ENCODE data around the gene FARP1. TPM values are rescaled to one million over a fixed set of nuclear protein-coding genes. Genes with fewer than 3 reads are reported as not detected.

The FARP1 gene
- total and polyA plus RNA-seq, 2 of the 8 experiments (the other 6 are each of a cell fraction or from before 2014, with no cell fraction given): 24.7 to 104 TPM

DNA sequence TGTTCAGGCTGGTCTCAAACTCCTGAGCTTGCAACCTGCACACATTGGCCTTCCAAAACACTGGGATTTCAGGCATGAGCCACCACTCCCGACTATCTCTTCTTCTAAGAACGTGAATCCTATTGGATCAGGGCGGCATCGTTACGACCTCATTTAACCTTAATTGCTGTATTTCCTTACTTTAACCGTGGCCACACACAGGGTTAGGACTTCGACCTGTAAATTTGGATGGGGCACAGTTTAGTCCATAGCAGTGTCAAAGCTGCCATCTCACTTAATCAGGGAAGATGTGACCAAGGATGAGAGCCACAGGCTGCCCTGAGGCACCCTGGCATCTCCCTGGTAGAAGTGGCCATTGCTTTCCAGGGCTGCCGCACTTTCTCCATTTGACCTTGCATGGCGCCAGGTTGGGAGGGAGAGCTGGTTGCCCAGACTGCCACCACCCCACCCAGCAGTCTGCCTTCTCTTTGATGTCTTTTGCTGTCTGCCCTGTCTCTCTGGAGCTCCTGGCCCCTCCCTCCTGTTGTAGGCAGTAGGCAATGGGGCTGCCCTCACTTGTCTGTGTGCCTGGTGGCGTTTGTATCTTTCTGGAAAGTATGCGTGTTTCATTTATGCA is 175.5 kb downstream of the FARP1 start (continued):
- TF ChIP-seq, protein P1, sequence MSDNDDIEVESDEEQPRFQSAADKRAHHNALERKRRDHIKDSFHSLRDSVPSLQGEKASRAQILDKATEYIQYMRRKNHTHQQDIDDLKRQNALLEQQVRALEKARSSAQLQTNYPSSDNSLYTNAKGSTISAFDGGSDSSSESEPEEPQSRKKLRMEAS (IDR thresholded peaks at IDR 0.05): no peak
- TF ChIP-seq CTBP2 (IDR thresholded peaks at IDR 0.05; ENCODE audit: borderline replicate concordance, insufficient read depth, insufficient read length, low read length): no peak
- no peak for TF ChIP-seq KDM5A (IDR thresholded peaks at IDR 0.05; ENCODE audit: low read length)
- TF ChIP-seq KDM4A (IDR thresholded peaks at IDR 0.05; ENCODE audit: low read depth, low read length, severe bottlenecking): no peak
- TF ChIP-seq CBX8 (IDR thresholded peaks at IDR 0.05; ENCODE audit: borderline replicate concordance, low read depth, low read length): no peak
- no peak for TF ChIP-seq RFX5 (IDR thresholded peaks at IDR 0.05; ENCODE audit: borderline replicate concordance, low read depth, low read length)
- no peak for TF ChIP-seq POU5F1 (IDR thresholded peaks at IDR 0.05; ENCODE audit: low read depth, low read length)

Measured in H1 (cell line).